Activated naive CD4-positive, alpha-beta T cell treated with anti-CD3 and anti-CD28 coated beads for 36 hours (primary cell): ENCODE data around the gene CYS1. TPM values are rescaled to one million over a fixed set of nuclear protein-coding genes. Genes with fewer than 3 reads are reported as not detected.

ENCODE experiments used
- CTCF ChIA-PET: fragments of 350-600 bp; sonication (Branson Sonifier 250); formaldehyde crosslinking; loops from one replicate; lab custom pipeline; 2021; ENCODE audit warnings: antibody characterized with exemption; lab: Charles Lee
- DNase-seq: peaks from one replicate; pipeline ENCODE4 v3.0.0-alpha.2; 2020
- H3K27ac Mint-ChIP-seq: one replicate; pipeline ENCODE4 v1.8.0; 2021; ENCODE audit warnings: mild to moderate bottlenecking, mixed read lengths
- H3K27me3 Mint-ChIP-seq: one replicate; pipeline ENCODE4 v1.8.0; 2021; ENCODE audit warnings: low read depth, mixed read lengths
- H3K36me3 Mint-ChIP-seq: one replicate; pipeline ENCODE4 v1.8.0; 2021; ENCODE audit warnings: low read depth, mixed read lengths
- H3K4me1 Mint-ChIP-seq: one replicate; pipeline ENCODE4 v1.8.0; 2021; ENCODE audit warnings: low read depth, mixed read lengths
- H3K4me3 Mint-ChIP-seq: one replicate; pipeline ENCODE4 v1.8.0; 2021; ENCODE audit warnings: mild to moderate bottlenecking, moderate library complexity, mixed read lengths
- H3K9me3 Mint-ChIP-seq: one replicate; pipeline ENCODE4 v1.8.0; 2021; ENCODE audit warnings: mixed read lengths
- intact Hi-C: fragments of 100-400 bp; cut with micrococcal nuclease; formaldehyde crosslinking; loops from one replicate; pipeline ENCODE4 v1.15.1; 2023
- total RNA-seq, 2 experiments: library from RNA; stranded (reverse); gene quantifications; one replicate each; pipeline ENCODE4 v1.2.3, GENCODE V29; 2021

The CYS1 gene
- total RNA-seq, 2 experiments from 2014 or later = not detected

- CTCF ChIA-PET = interaction anchor here (0.8 to 1.7 kb wide), 4 partner anchors 24 to 367 kb away, joined by 3 to 7 read pairs (median 4); no protein-coding TSS in a partner anchor
- DNase-seq = no peak
- Mint-ChIP-seq H3K4me3 (no peak overlapping the region), H3K4me1 (peaks cover 1% of the 10 kb centered on the region), H3K27me3 (peaks cover 6% of the 10 kb centered on the region), H3K9me3 (peaks cover 4% of the 10 kb centered on the region), H3K27ac (no peak overlapping the region), H3K36me3 (no peaks in the 10 kb centered on the region)
- intact Hi-C loops = no loop called here
These were observed 12.3 kb downstream of the CYS1 start for GRCh38 chr2:10067881-10068280.

GRCh38 chr2:10067330-10067729 lies 12.9 kb downstream of the CYS1 start:
- Mint-ChIP-seq H3K27ac (no peak overlapping the region), H3K36me3 (no peaks in the 10 kb centered on the region), H3K4me1 (no peaks in the 10 kb centered on the region), H3K27me3 (peaks cover 3% of the 10 kb centered on the region), H3K4me3 (no peak overlapping the region), H3K9me3 (peaks cover 4% of the 10 kb centered on the region)
- intact Hi-C loops = no loop called here
- no peak for DNase-seq
- CTCF ChIA-PET = interaction anchor here (1.1 to 1.3 kb wide), 3 partner anchors 30 to 75 kb away, joined by 3 to 5 read pairs (median 4); no protein-coding TSS in a partner anchor

GRCh38 chr2:10065773-10066055 lies 14.5 kb downstream of the CYS1 start:
- Mint-ChIP-seq H3K4me3 (no peak overlapping the region), H3K9me3 (peaks cover 4% of the 10 kb centered on the region), H3K4me1 (no peaks in the 10 kb centered on the region), H3K27me3 (no peaks in the 10 kb centered on the region), H3K36me3 (no peaks in the 10 kb centered on the region), H3K27ac (no peak overlapping the region)
- CTCF ChIA-PET = interaction anchor here (1.5 kb wide), 1 partner anchor 16 kb away, joined by 3 read pairs; no protein-coding TSS in a partner anchor
- intact Hi-C loops = no loop called here
- DNase-seq = no peak

- DNase-seq = no peak
- Mint-ChIP-seq H3K27me3 (no peaks in the 10 kb centered on the region), H3K4me1 (no peaks in the 10 kb centered on the region), H3K36me3 (no peaks in the 10 kb centered on the region), H3K27ac (no peak overlapping the region), H3K4me3 (no peak overlapping the region), H3K9me3 (peaks cover 4% of the 10 kb centered on the region)
- intact Hi-C loops = no loop called here
- CTCF ChIA-PET = interaction anchor here (0.7 to 1.5 kb wide), 2 partner anchors 8 to 16 kb away, joined by 3 read pairs; no protein-coding TSS in a partner anchor
These were observed 15.1 kb downstream of the CYS1 start for GRCh38 chr2:10064932-10065772.

GRCh38 chr2:10063566-10063965 lies 16.6 kb downstream of the CYS1 start:
- Mint-ChIP-seq H3K4me3 (no peak overlapping the region), H3K4me1 (no peaks in the 10 kb centered on the region), H3K36me3 (no peaks in the 10 kb centered on the region), H3K27me3 (no peaks in the 10 kb centered on the region), H3K27ac (no peak overlapping the region), H3K9me3 (peaks cover 4% of the 10 kb centered on the region)
- intact Hi-C loops = no loop called here
- DNase-seq = no peak
- CTCF ChIA-PET = interaction anchor here (0.9 to 1.0 kb wide), 3 partner anchors 9 to 80 kb away, joined by 3 to 8 read pairs (median 3); no protein-coding TSS in a partner anchor

- no peak overlapping the region for H3K4me3 Mint-ChIP-seq
- H3K9me3 Mint-ChIP-seq = peaks cover 3% of the 10 kb centered on the region
- intact Hi-C loops = no loop called here
- CTCF ChIA-PET = interaction anchor here (0.7 to 1.0 kb wide), 3 partner anchors 9 to 80 kb away, joined by 3 to 4 read pairs (median 3); no protein-coding TSS in a partner anchor
- no peak for DNase-seq
- H3K4me1 Mint-ChIP-seq = no peaks in the 10 kb centered on the region
- no peaks in the 10 kb centered on the region for H3K27me3 Mint-ChIP-seq
- no peak overlapping the region for H3K27ac Mint-ChIP-seq
- H3K36me3 Mint-ChIP-seq = no peaks in the 10 kb centered on the region
These were observed 17.3 kb downstream of the CYS1 start for GRCh38 chr2:10062931-10063365.

GRCh38 chr2:10061221-10061925 lies 18.8 kb downstream of the CYS1 start:
- CTCF ChIA-PET = interaction anchor here (0.6 to 1.0 kb wide), 4 partner anchors 10 to 581 kb away, joined by 3 to 5 read pairs (median 4); no protein-coding TSS in a partner anchor

GRCh38 chr2:10059552-10060335 lies 20.5 kb downstream of the CYS1 start:
- Mint-ChIP-seq H3K27me3 (peaks cover 3% of the 10 kb centered on the region), H3K4me1 (peaks cover 3% of the 10 kb centered on the region), H3K27ac (no peak overlapping the region), H3K9me3 (no peaks in the 10 kb centered on the region), H3K36me3 (no peaks in the 10 kb centered on the region), H3K4me3 (no peak overlapping the region)
- no peak for DNase-seq
- CTCF ChIA-PET = interaction anchor here (1.0 kb wide), 1 partner anchor 246 kb away, joined by 3 read pairs; no protein-coding TSS in a partner anchor
- intact Hi-C loops = no loop called here

More at GRCh38 chr2:10061221-10061925, 18.8 kb downstream of the CYS1 start:
- H3K27ac Mint-ChIP-seq = no peak overlapping the region
- DNase-seq = no peak
- peaks cover 1% of the 10 kb centered on the region for H3K27me3 Mint-ChIP-seq
- peaks cover 3% of the 10 kb centered on the region for H3K4me1 Mint-ChIP-seq
- H3K9me3 Mint-ChIP-seq = no peaks in the 10 kb centered on the region
- H3K36me3 Mint-ChIP-seq = no peaks in the 10 kb centered on the region
- intact Hi-C loops = no loop called here
- H3K4me3 Mint-ChIP-seq = no peak overlapping the region

GRCh38 chr2:10059016-10059351 lies 21.2 kb downstream of the CYS1 start:
- DNase-seq = no peak

GRCh38 chr2:10058251-10059015 lies 21.8 kb downstream of the CYS1 start:
- peaks cover 3% of the 10 kb centered on the region for H3K4me1 Mint-ChIP-seq
- H3K36me3 Mint-ChIP-seq = peaks cover 1% of the 10 kb centered on the region
- no peak overlapping the region for H3K4me3 Mint-ChIP-seq
- H3K27me3 Mint-ChIP-seq = peaks cover 3% of the 10 kb centered on the region
- CTCF ChIA-PET = interaction anchor here (0.6 to 1.9 kb wide), 8 partner anchors 10 to 377 kb away, joined by 4 to 7 read pairs (median 5); no protein-coding TSS in a partner anchor
- H3K27ac Mint-ChIP-seq = no peak overlapping the region
- no peak for DNase-seq
- intact Hi-C loops = no loop called here
- H3K9me3 Mint-ChIP-seq = no peaks in the 10 kb centered on the region

More at GRCh38 chr2:10059016-10059351, 21.2 kb downstream of the CYS1 start:
- no peak overlapping the region for H3K27ac Mint-ChIP-seq
- H3K9me3 Mint-ChIP-seq = no peaks in the 10 kb centered on the region
- H3K27me3 Mint-ChIP-seq = peaks cover 3% of the 10 kb centered on the region
- H3K4me3 Mint-ChIP-seq = no peak overlapping the region
- CTCF ChIA-PET = interaction anchor here (0.6 kb wide), 1 partner anchor 47 kb away, joined by 5 read pairs; no protein-coding TSS in a partner anchor
- H3K36me3 Mint-ChIP-seq = peaks cover 1% of the 10 kb centered on the region
- intact Hi-C loops = no loop called here
- peaks cover 3% of the 10 kb centered on the region for H3K4me1 Mint-ChIP-seq
